ENCODE results near the gene SNX32.
A peak's percentile ranks its signal among the peaks of the same experiment; 100 is the strongest.

SNX32 gene

DNA sequence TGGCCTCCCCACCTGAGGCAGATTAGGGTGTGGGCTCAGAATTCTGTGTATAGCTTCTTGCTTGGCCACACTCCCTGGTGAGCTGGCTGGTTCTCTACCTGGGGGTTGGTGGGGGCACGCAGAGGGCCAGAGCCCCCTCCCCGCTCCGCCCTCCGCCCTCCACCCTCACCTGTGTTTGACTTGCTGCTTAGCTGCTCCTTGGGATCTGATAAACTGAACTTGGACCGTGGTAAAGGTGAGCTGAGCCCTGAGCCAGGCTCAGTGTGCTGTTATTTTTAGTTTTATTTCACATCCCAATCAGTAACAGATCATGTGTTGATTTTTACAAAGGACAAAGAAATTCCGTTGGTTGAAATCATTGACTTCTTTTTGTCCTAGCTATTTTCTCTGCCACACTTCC, 44.9 kb upstream of the SNX32 start:
- TF ChIP-seq, protein P1, sequence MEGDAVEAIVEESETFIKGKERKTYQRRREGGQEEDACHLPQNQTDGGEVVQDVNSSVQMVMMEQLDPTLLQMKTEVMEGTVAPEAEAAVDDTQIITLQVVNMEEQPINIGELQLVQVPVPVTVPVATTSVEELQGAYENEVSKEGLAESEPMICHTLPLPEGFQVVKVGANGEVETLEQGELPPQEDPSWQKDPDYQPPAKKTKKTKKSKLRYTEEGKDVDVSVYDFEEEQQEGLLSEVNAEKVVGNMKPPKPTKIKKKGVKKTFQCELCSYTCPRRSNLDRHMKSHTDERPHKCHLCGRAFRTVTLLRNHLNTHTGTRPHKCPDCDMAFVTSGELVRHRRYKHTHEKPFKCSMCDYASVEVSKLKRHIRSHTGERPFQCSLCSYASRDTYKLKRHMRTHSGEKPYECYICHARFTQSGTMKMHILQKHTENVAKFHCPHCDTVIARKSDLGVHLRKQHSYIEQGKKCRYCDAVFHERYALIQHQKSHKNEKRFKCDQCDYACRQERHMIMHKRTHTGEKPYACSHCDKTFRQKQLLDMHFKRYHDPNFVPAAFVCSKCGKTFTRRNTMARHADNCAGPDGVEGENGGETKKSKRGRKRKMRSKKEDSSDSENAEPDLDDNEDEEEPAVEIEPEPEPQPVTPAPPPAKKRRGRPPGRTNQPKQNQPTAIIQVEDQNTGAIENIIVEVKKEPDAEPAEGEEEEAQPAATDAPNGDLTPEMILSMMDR (IDR thresholded peaks at IDR 0.05) = no peak
- peak overlapping the region; percentile 63 for H3K27ac ChIP-seq

DNA sequence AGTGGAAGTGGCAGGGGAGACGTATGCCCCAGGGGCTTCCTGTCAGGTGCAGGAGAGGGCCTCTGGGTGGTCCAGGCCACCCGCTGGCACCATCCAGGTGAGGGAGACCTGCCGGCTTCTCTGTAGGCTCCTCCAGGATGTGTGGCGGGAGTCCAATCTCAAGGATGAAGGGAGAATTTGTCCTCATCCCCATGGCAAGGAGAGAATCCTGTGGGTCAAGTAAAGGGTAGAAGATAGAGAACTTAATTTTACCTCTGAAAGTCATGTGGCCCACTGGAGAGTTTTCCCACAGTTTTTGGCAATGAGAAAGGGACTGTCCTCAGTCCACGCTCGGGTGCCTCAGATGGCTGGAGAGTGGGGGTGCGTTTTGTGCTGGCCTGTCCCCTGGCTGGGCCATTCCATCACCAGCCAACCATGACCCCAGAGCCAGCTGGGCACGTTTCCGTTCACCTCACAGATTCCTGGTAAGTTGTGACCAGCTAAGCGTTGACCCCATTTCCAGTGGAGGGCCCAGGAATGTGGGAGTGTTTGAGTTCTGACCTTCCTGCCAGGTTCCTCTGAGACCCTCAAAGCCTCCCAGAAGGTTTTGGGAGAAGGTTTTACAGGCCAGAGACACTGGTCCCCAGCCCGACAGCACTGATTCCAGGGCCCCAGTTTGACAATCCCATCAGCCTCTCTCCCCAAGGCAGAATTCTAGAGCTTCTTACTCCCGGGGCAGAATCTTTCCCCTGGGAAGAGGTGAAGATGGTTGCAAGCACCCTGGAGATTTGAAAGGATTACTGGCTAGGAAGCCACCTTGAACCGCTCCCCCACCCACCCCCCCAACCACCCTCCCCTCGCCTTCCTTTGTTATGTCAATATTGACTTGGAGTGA, 44.3 kb upstream of the SNX32 start:
- TF ChIP-seq ZFX (IDR thresholded peaks at IDR 0.05; ENCODE audit: borderline replicate concordance) = no peak
- TF ChIP-seq, protein P1 (IDR thresholded peaks at IDR 0.05) = no peak
- peak overlapping the region; percentile 63 for H3K27ac ChIP-seq

DNA sequence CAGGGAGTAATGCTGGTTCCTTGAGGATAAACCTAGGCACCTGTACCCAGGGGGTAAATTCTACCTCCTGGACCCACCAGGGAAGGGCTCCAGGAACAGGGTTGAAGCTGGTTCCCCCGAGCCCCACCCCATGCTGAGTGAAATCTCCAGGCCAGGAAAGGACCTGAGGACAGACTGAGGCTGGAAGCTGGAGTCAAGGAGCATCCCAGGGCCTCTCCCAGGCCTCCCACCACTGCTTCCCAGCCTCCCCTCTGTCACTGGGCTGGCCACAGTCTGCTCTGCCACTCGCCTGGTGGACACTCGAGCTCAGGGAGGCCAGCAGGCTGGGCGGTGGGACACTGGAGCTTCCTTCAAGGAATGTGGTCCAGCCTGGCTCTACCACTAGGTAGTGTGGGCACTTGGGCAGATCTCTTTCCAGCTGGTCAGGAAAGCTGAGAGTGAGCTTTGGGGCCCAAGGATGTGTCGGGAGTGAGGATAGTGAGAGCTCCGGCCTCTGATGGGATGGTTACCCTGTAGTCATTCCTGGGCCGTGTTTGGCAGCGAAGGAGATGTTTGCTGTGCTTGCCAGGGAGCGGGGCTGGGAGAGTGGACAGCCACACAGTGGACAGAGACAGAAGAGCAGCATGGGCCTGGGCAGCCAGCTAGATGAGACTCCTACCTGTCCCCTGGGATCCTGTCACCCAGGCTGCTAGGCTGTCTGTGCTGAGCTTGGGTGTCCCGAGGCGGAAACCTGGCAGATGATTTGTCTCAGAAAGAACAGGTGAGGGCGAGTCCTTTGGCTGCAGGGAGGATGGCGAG, 43.5 kb upstream of the SNX32 start:
- peak overlapping the region; percentile 63; the same call in 1 of the 2 replicates for H3K27ac ChIP-seq
- no peak for TF ChIP-seq ZFX (IDR thresholded peaks at IDR 0.05; ENCODE audit: borderline replicate concordance)
- TF ChIP-seq, protein P1 (IDR thresholded peaks at IDR 0.05) = no peak

DNA sequence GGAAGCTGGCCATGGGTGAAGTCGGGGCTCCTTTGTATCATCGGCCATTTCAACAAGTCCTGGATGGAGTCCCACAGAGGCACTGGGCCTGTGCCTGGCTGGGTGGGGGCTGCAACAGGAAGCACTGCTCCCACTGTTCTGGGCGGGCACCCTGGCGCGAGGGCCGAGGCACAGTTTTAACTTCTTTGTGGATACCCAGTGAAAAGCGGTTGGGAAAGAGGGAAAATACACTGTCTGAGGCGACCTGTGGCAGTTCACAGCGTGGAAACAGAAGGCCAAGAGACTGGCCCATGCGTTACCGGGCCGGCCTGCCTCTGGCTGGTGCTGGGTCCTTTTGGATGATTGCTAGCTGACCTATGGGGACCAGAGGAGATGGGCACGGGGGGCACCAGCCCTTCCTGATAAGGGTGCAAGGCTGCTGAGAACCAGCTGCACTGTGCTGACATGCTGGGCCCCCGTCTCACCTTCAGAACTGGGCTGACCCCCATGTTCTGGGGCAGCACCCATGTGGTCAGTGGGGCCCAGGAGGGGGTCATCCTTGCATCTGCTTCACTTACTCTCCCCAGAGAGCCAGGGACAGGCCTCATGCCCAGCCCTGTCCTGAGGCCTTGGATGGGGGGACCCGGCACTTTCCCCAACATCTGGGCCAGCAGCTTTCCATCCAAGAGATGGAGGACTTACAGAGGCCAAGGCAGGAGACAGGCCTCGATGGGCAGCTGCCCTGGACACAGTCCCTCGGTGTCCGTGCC, 42.7 kb upstream of the SNX32 start:
- H3K27ac ChIP-seq = peak overlapping the region; percentile 27; the same call in 1 of the 2 replicates

DNA sequence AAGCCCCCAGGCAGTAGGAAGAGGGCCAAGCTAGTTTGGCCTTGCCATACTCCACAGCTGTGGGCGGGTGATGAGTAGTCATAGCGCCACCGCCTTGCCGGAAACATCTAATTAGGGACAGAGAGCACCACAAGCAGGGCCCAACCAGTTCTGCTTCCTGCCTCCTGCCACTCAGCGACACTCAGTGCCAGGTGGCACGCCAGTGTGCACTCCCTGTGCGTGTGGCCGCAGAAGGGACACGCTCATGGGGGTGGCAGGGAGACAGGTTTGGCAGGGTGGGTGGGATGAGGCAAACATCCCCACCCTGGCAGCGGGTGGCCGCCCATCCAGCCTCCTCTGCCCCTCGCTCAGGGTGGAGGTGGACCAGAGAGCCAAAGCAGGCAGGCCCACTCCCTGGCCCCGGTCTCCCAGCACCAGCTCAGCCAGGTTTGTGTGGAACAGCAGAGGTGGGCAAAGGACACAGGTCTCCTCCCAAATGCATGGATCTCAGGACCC, 42.0 kb upstream of the SNX32 start:
- no peak for TF ChIP-seq ZFX (IDR thresholded peaks at IDR 0.05; ENCODE audit: borderline replicate concordance)
- TF ChIP-seq, protein P1 (IDR thresholded peaks at IDR 0.05) = no peak
- peak overlapping the region; percentile 27; the same call in 1 of the 2 replicates for H3K27ac ChIP-seq

More for the DNA sequence above, 42.7 kb upstream of the SNX32 start:
- no peak for TF ChIP-seq ZFX (IDR thresholded peaks at IDR 0.05; ENCODE audit: borderline replicate concordance)
- TF ChIP-seq, protein P1 (IDR thresholded peaks at IDR 0.05) = no peak

DNA sequence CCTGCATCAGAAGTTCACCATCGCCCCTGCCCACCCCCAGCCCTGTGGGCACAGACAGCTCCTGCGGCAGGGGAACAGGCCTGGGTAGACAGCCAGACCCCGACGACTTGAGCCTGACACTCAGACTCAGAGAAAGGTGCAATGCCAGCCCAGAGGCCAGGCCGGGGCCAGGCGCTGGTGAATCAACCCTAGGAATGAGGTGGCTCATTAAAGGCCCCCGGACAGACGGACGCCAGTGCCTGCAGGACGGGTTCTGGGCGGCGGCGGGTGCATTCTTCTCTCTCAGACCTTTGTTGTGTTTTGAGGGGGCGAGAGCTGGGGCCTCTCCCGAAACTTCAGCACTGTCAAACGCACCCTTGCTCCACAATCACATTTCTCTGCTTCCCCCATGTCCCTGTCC, 41.3 kb upstream of the SNX32 start:
- TF ChIP-seq, protein P1 (IDR thresholded peaks at IDR 0.05) = no peak
- TF ChIP-seq ZFX (IDR thresholded peaks at IDR 0.05; ENCODE audit: borderline replicate concordance) = no peak
- no peak overlapping the region for H3K27ac ChIP-seq
